SH-SY5Y (cell line): ENCODE results near the gene MAST4.

Experiments used
- GATA2 ChIP-seq: IDR thresholded peaks from 2 replicates; pipeline ENCODE4 v1.6.1; 2011; ENCODE audit warnings: mild to moderate bottlenecking, low read depth, low read length
- GATA3 ChIP-seq: IDR thresholded peaks from 2 replicates; pipeline ENCODE4 v1.6.1; 2011; ENCODE audit warnings: low read depth, mild to moderate bottlenecking, low read length, moderate library complexity

DNA sequence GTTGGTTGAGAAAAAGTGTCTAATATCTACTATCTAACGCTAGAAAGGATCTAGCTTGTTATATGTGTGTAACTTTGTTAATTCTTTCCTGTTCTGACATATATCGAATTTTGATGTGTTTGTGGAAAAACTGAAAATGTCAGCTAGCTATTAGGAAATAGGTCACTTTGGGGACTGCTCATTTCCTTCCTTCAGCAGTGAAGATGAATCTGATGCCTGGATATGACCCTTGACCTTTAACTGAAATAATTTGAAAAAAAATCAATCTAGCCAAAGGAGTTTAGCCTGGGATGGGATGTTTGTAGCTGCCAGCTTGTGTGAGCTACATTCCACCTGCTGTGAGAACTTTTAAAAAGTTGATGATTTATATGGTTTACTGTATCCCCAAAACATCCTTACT, 533.6 kb downstream of the MAST4 start:
- TF ChIP-seq GATA3 (no peak), GATA2 (no peak)
